Measurements from ENCODE around the gene SLC25A51.
"Not testable (repeated sequence)": the region's sequence is repeated elsewhere in the genome, so short reads cannot be mapped to it uniquely, and the experiment has no call there.

Gene SLC25A51

GRCh38 chr9:37902796-37903646, 906 bp downstream of the SLC25A51 start:
- DNase-seq: peak; percentile 10 to 48

- no peak for DNase-seq
These were observed 1.8 kb downstream of the SLC25A51 start for GRCh38 chr9:37902131-37902530.

GRCh38 chr9:37899041-37899440, 4.9 kb downstream of the SLC25A51 start:
- no peak for DNase-seq

- DNase-seq: no peak
These were observed 6.3 kb downstream of the SLC25A51 start for GRCh38 chr9:37897665-37898064.

GRCh38 chr9:37892063-37892462, 11.9 kb downstream of the SLC25A51 start:
- DNase-seq: no peak

GRCh38 chr9:37891042-37891441, 12.9 kb downstream of the SLC25A51 start:
- not testable (repeated sequence) for DNase-seq

- DNase-seq: no peak
These were observed 14.4 kb downstream of the SLC25A51 start for GRCh38 chr9:37889536-37889935.

GRCh38 chr9:37887977-37888583, 15.8 kb downstream of the SLC25A51 start:
- DNase-seq: peak; percentile 23 to 25

- no peak for DNase-seq
These were observed 22.9 kb downstream of the SLC25A51 start for GRCh38 chr9:37880916-37881479.

GRCh38 chr9:37876376-37876775, 27.6 kb downstream of the SLC25A51 start:
- no peak for DNase-seq

GRCh38 chr9:37873955-37874354, 30.0 kb downstream of the SLC25A51 start:
- DNase-seq: no peak

- no peak for DNase-seq
These were observed 33.1 kb downstream of the SLC25A51 start for GRCh38 chr9:37870799-37871176.

GRCh38 chr9:37870081-37870798, 33.7 kb downstream of the SLC25A51 start:
- no peak for DNase-seq

GRCh38 chr9:37862530-37862929, 41.4 kb downstream of the SLC25A51 start:
- DNase-seq: no peak

GRCh38 chr9:37859043-37859442, 44.9 kb downstream of the SLC25A51 start:
- DNase-seq: peak; percentile 48 to 56

- DNase-seq: no peak
These were observed 47.4 kb downstream of the SLC25A51 start for GRCh38 chr9:37856551-37856950.

- DNase-seq: no peak
These were observed 51.7 kb downstream of the SLC25A51 start for GRCh38 chr9:37852222-37852621.

- no peak for DNase-seq
These were observed 63.2 kb downstream of the SLC25A51 start for GRCh38 chr9:37840560-37841194.

GRCh38 chr9:37839496-37840461, 64.1 kb downstream of the SLC25A51 start:
- no peak for DNase-seq

Measured in Kasumi-1 (cell line).